Measurements from ENCODE around the gene CRKL.

DNA sequence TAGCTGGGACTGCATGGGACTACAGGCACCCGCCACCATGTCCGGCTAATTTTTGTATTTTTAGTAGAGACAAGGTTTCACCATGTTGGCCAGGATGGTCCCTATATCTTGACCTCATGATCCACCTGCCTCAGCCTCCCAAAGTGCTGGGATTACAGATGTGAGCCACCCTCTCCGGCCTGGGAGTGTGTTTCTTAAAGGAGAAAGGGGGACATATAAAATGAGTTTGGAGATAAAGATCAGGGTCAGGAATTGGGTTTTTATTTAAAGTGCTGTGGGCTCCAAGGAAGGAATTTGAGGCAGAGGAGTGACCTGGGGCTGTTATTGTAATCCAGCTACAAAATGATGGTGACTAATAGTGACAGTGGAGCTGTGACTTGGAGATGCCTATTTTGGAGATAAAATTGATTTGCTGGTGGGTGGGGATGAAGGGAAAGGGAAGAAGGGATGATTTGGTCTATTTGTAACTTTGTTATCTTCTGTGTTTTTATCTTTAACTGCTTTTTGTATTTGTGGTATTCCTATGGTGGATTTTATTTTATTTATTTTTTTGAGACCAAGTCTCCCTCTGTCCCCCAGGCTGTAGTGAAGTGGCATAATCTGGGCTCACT lies 5.0 kb downstream of the CRKL start:
- TF ChIP-seq JUNB (IDR thresholded peaks at IDR 0.05) = no peak
- no peak for TF ChIP-seq POLR2A (IDR thresholded peaks at IDR 0.05; ENCODE audit: low read length)
- TF ChIP-seq, protein P1, sequence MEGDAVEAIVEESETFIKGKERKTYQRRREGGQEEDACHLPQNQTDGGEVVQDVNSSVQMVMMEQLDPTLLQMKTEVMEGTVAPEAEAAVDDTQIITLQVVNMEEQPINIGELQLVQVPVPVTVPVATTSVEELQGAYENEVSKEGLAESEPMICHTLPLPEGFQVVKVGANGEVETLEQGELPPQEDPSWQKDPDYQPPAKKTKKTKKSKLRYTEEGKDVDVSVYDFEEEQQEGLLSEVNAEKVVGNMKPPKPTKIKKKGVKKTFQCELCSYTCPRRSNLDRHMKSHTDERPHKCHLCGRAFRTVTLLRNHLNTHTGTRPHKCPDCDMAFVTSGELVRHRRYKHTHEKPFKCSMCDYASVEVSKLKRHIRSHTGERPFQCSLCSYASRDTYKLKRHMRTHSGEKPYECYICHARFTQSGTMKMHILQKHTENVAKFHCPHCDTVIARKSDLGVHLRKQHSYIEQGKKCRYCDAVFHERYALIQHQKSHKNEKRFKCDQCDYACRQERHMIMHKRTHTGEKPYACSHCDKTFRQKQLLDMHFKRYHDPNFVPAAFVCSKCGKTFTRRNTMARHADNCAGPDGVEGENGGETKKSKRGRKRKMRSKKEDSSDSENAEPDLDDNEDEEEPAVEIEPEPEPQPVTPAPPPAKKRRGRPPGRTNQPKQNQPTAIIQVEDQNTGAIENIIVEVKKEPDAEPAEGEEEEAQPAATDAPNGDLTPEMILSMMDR (IDR thresholded peaks at IDR 0.05) = no peak
- no peak for TF ChIP-seq KDM5A (IDR thresholded peaks at IDR 0.05)
- no peak for TF ChIP-seq GATA3 (IDR thresholded peaks at IDR 0.05; ENCODE audit: borderline replicate concordance)
- TF ChIP-seq, protein P2, sequence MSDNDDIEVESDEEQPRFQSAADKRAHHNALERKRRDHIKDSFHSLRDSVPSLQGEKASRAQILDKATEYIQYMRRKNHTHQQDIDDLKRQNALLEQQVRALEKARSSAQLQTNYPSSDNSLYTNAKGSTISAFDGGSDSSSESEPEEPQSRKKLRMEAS (IDR thresholded peaks at IDR 0.05) = no peak
- TF ChIP-seq EP300 (IDR thresholded peaks at IDR 0.05) = no peak
- TF ChIP-seq RCOR1 (IDR thresholded peaks at IDR 0.05; ENCODE audit: low read depth, low read length) = no peak

All from A549 (cell line).